Vagina (tissue), 2 donors: ENCODE measurements around the gene TCTN3. TPM values are rescaled to one million over a fixed set of nuclear protein-coding genes. Genes with fewer than 3 reads are reported as not detected.

ENCODE experiments used
- DNase-seq, 2 donors: peaks; one replicate each; pipeline ENCODE4 v3.0.0-alpha.2; 2017; ENCODE audit errors: extremely low spot score in 2 of 2
- H3K27ac ChIP-seq: fragments of 200-600 bp; sonication (generic); one replicate; pipeline ENCODE4 v1.5.1; 2019
- H3K27me3 ChIP-seq: fragments of 200-600 bp; sonication (generic); one replicate; pipeline ENCODE4 v1.5.1; 2019
- H3K36me3 ChIP-seq, 2 donors: fragments of 200-600 bp; sonication (generic); one replicate each; pipeline ENCODE4 v1.5.1; 2017 to 2019
- H3K4me1 ChIP-seq: fragments of 200-600 bp; sonication (generic); one replicate; pipeline ENCODE4 v1.5.1; 2019
- H3K4me3 ChIP-seq, 2 donors: fragments of 200-600 bp; sonication (generic); 1 replicate in 1 of 2; 2 replicates in 1 of 2; pipeline ENCODE4 v1.5.1; 2016 to 2019
- H3K9me3 ChIP-seq: fragments of 200-600 bp; sonication (generic); one replicate; pipeline ENCODE4 v1.5.1; 2019
- CTCF ChIP-seq, 3 experiments: fragments of 450-650 bp in 2 of 3; fragments of 200-600 bp in 1 of 3; sonication (generic) in 1 of 3; IDR thresholded peaks; one replicate each; pipeline ENCODE4 v1.5.1; 2017 to 2019; ENCODE audit warnings: antibody characterized with exemption in 3 of 3, mild to moderate bottlenecking in 2 of 3, moderate library complexity in 2 of 3
- POLR2A ChIP-seq, 2 donors: fragments of 450-650 bp; IDR thresholded peaks; one replicate each; pipeline ENCODE4 v1.6.1; 2017; ENCODE audit warnings: antibody characterized with exemption in 2 of 2, mild to moderate bottlenecking in 2 of 2, moderate library complexity in 2 of 2
- POLR2AphosphoS5 ChIP-seq, 2 donors: sonication (generic); formaldehyde crosslinking; IDR thresholded peaks; one replicate each; pipeline ENCODE4 v1.9.0; 2017; ENCODE audit warnings: antibody characterized with exemption in 2 of 2, mild to moderate bottlenecking in 2 of 2, low read depth in 1 of 2; ENCODE audit not compliant: insufficient read depth in 1 of 2
- intact Hi-C: fragments of 100-400 bp; cut with DNase I; formaldehyde crosslinking; loops from one replicate; pipeline ENCODE4 v1.15.1; 2023
- total RNA-seq: library from RNA; depleted of rRNA; stranded (reverse); fragments of >200 nt; gene quantifications from one replicate; pipeline ENCODE4 v1.2.3, GENCODE V29; 2016

The TCTN3 gene
- total RNA-seq, 1 donor from 2014 or later, result 15.2 TPM

GRCh38 chr10:95650232-95650631 lies 43.5 kb downstream of the TCTN3 start:
- peaks cover 17% of the 10 kb centered on the region for H3K4me1 ChIP-seq
- H3K27ac ChIP-seq, result no peak overlapping the region
- intact Hi-C loops, result loop anchor here (5.0 kb wide), 1 partner anchor 1728 kb away; no protein-coding TSS in a partner anchor
- no peak for DNase-seq
- H3K9me3 ChIP-seq, result no peaks in the 10 kb centered on the region
- H3K4me3 ChIP-seq, result no peak overlapping the region
- H3K27me3 ChIP-seq, result no peaks in the 10 kb centered on the region
- TF ChIP-seq POLR2AphosphoS5 (IDR thresholded peaks at IDR 0.05; ENCODE audit: insufficient read depth in 1 of 2, low read depth in 1 of 2), result no peak
- TF ChIP-seq CTCF (IDR thresholded peaks at IDR 0.05), result no peak
- TF ChIP-seq POLR2A (IDR thresholded peaks at IDR 0.05), result no peak
- H3K36me3 ChIP-seq, result peaks cover 0 to 17% of the 10 kb centered on the region in 2 donors

GRCh38 chr10:95648138-95648537 lies 45.6 kb downstream of the TCTN3 start:
- Histone ChIP-seq H3K36me3 (peaks cover 0 to 17% of the 10 kb centered on the region in 2 donors), H3K4me3 (no peak overlapping the region), H3K27me3 (no peaks in the 10 kb centered on the region), H3K9me3 (no peaks in the 10 kb centered on the region), H3K4me1 (no peaks in the 10 kb centered on the region), H3K27ac (no peak overlapping the region)
- intact Hi-C loops, result no loop called here
- no peak for DNase-seq
- TF ChIP-seq POLR2AphosphoS5 (IDR thresholded peaks at IDR 0.05; ENCODE audit: insufficient read depth in 1 of 2, low read depth in 1 of 2) (no peak), CTCF (IDR thresholded peaks at IDR 0.05) (no peak), POLR2A (IDR thresholded peaks at IDR 0.05) (no peak)

- Histone ChIP-seq H3K4me3 (no peak overlapping the region), H3K36me3 (peaks cover 0 to 19% of the 10 kb centered on the region in 2 donors), H3K9me3 (no peaks in the 10 kb centered on the region), H3K27ac (no peak overlapping the region), H3K27me3 (no peaks in the 10 kb centered on the region), H3K4me1 (no peaks in the 10 kb centered on the region)
- no peak for TF ChIP-seq CTCF (IDR thresholded peaks at IDR 0.05)
- TF ChIP-seq POLR2A (IDR thresholded peaks at IDR 0.05), result no peak
- DNase-seq, result no peak
- intact Hi-C loops, result no loop called here
Measured at GRCh38 chr10:95646160-95646559, 47.6 kb downstream of the TCTN3 start.

GRCh38 chr10:95644901-95645300 lies 48.8 kb downstream of the TCTN3 start:
- H3K27me3 ChIP-seq, result no peaks in the 10 kb centered on the region
- H3K36me3 ChIP-seq, result peaks cover 0 to 27% of the 10 kb centered on the region in 2 donors
- no peak overlapping the region for H3K4me3 ChIP-seq
- TF ChIP-seq POLR2AphosphoS5 (IDR thresholded peaks at IDR 0.05; ENCODE audit: insufficient read depth in 1 of 2, low read depth in 1 of 2) (no peak), POLR2A (IDR thresholded peaks at IDR 0.05) (no peak), CTCF (IDR thresholded peaks at IDR 0.05) (no peak)
- no peaks in the 10 kb centered on the region for H3K4me1 ChIP-seq
- intact Hi-C loops, result no loop called here
- H3K27ac ChIP-seq, result no peak overlapping the region
- no peaks in the 10 kb centered on the region for H3K9me3 ChIP-seq
- DNase-seq, result no peak

GRCh38 chr10:95640891-95641315 lies 52.8 kb downstream of the TCTN3 start:
- Histone ChIP-seq H3K36me3 (peaks cover 0 to 44% of the 10 kb centered on the region in 2 donors), H3K27ac (no peak overlapping the region), H3K9me3 (no peaks in the 10 kb centered on the region), H3K4me3 (no peak overlapping the region), H3K4me1 (no peaks in the 10 kb centered on the region), H3K27me3 (no peaks in the 10 kb centered on the region)
- intact Hi-C loops, result no loop called here
- DNase-seq, result no peak
- TF ChIP-seq POLR2AphosphoS5 (IDR thresholded peaks at IDR 0.05; ENCODE audit: insufficient read depth in 1 of 2, low read depth in 1 of 2) (no peak), CTCF (IDR thresholded peaks at IDR 0.05) (no peak), POLR2A (IDR thresholded peaks at IDR 0.05) (no peak)
